ENCODE results near the gene BASP1. TPM values are rescaled to one million over a fixed set of nuclear protein-coding genes. Genes with fewer than 3 reads are reported as not detected.

Gene BASP1
- polyA plus RNA-seq, 1 of the 3 experiments (the other 2 are of a cell fraction), result 107 TPM

DNA sequence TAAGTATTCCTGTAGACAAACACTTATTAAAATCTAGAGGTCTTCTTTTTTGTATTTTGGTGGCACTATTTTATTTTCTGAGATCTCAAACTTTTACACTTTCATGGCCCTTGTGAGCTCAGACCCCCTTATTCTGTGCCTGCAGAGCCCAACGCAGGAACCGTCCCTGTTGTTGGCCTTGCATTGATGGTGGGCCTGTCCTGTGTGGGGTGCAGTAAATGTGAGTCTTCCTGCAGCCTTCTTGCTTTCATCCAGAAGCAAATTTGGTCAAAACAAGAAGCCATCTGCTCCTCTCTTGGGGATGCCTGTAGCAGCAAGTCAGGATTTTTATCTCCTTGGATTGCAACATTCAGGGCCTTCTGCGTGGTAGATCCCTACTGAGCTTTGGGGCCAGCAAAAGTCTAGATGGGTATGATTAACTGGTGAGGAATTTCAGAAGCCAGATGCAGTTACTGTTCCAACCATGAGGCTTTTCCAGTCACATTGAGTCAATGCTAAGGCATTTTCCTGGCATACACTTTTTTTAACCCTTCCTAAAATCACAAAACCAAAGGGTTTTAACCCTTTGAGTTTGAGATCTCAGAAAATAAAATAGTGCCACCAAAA, 31.7 kb downstream of the BASP1 start:
- Histone ChIP-seq H3K27ac (ENCODE audit: low read depth in 2 of 2, low read length in 1 of 2) (peak overlapping the region; percentile 67 to 74; a peak in 3 of 4 replicates), H3K4me3 (ENCODE audit: low read depth in 2 of 2, low read length in 1 of 2) (no peak overlapping the region), H3F3A (replicated peaks; ENCODE audit: insufficient read depth) (peaks cover 18% of the 10 kb centered on the region), H3K36me3 (replicated peaks in 1 of 2; ENCODE audit: control insufficient read depth in 1 of 2, insufficient read depth in 2 of 2, low read length in 1 of 2) (peaks cover 0 to 9% of the 10 kb centered on the region in 2 experiments), H3K4me2 (no peak overlapping the region), H3K9me2 (no peaks in the 10 kb centered on the region), H2AFZ (ENCODE audit: low read depth) (no peak overlapping the region), H3K79me2 (ENCODE audit: insufficient read depth) (peaks cover 92% of the 10 kb centered on the region), H3K27me3 (ENCODE audit: insufficient read depth) (no peaks in the 10 kb centered on the region), H3K9ac (no peak overlapping the region), H3K9me3 (no peaks in the 10 kb centered on the region), H4K20me1 (ENCODE audit: insufficient read depth) (no peaks in the 10 kb centered on the region), H3K4me1 (ENCODE audit: control insufficient read depth in 1 of 2, insufficient read depth in 2 of 2, low read depth in 1 of 2, low read length in 1 of 2) (peaks cover 0 to 26% of the 10 kb centered on the region in 2 experiments; a peak in 2 of 4 replicates)
- WGBS (ENCODE audit: low lambda C conversion rate), result 34% methylated on average over 3 of the region's 3 CpGs
- ChIA-PET CTCF (no interaction called here), POLR2A (no interaction called here)
- DNase-seq, result no peak
- no peak; the same call in 1 of the 2 replicates for TF ChIP-seq REST (IDR thresholded peaks at IDR 0.05; ENCODE audit: low read depth, low read length)
- no peak for TF ChIP-seq GATA2 (CRISPR knock-in tag; IDR thresholded peaks at IDR 0.05)
- no peak for TF ChIP-seq RFX5 (IDR thresholded peaks at IDR 0.05; ENCODE audit: low read length)
- peak; percentile 78 for TF ChIP-seq RXRA (IDR thresholded peaks at IDR 0.05; ENCODE audit: borderline replicate concordance, low read depth)
- TF ChIP-seq FOSL2 (IDR thresholded peaks at IDR 0.05; ENCODE audit: borderline replicate concordance, low read depth), result peak; percentile 97
- TF ChIP-seq, protein P1, sequence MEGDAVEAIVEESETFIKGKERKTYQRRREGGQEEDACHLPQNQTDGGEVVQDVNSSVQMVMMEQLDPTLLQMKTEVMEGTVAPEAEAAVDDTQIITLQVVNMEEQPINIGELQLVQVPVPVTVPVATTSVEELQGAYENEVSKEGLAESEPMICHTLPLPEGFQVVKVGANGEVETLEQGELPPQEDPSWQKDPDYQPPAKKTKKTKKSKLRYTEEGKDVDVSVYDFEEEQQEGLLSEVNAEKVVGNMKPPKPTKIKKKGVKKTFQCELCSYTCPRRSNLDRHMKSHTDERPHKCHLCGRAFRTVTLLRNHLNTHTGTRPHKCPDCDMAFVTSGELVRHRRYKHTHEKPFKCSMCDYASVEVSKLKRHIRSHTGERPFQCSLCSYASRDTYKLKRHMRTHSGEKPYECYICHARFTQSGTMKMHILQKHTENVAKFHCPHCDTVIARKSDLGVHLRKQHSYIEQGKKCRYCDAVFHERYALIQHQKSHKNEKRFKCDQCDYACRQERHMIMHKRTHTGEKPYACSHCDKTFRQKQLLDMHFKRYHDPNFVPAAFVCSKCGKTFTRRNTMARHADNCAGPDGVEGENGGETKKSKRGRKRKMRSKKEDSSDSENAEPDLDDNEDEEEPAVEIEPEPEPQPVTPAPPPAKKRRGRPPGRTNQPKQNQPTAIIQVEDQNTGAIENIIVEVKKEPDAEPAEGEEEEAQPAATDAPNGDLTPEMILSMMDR (IDR thresholded peaks at IDR 0.05), result no peak
- peak; percentile 95 for TF ChIP-seq NFIC (IDR thresholded peaks at IDR 0.05; ENCODE audit: borderline replicate concordance)
- TF ChIP-seq FOXJ3 (CRISPR knock-in tag; IDR thresholded peaks at IDR 0.05), result no peak
- peak; percentile 57; the same call in 1 of the 2 replicates for TF ChIP-seq FOXM1 (IDR thresholded peaks at IDR 0.05; ENCODE audit: low read depth)
- TF ChIP-seq, protein P2, sequence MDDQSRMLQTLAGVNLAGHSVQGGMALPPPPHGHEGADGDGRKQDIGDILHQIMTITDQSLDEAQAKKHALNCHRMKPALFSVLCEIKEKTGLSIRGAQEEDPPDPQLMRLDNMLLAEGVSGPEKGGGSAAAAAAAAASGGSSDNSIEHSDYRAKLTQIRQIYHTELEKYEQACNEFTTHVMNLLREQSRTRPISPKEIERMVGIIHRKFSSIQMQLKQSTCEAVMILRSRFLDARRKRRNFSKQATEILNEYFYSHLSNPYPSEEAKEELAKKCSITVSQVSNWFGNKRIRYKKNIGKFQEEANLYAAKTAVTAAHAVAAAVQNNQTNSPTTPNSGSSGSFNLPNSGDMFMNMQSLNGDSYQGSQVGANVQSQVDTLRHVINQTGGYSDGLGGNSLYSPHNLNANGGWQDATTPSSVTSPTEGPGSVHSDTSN (IDR thresholded peaks at IDR 0.05), result peak; percentile 91
- TF ChIP-seq, protein P3, sequence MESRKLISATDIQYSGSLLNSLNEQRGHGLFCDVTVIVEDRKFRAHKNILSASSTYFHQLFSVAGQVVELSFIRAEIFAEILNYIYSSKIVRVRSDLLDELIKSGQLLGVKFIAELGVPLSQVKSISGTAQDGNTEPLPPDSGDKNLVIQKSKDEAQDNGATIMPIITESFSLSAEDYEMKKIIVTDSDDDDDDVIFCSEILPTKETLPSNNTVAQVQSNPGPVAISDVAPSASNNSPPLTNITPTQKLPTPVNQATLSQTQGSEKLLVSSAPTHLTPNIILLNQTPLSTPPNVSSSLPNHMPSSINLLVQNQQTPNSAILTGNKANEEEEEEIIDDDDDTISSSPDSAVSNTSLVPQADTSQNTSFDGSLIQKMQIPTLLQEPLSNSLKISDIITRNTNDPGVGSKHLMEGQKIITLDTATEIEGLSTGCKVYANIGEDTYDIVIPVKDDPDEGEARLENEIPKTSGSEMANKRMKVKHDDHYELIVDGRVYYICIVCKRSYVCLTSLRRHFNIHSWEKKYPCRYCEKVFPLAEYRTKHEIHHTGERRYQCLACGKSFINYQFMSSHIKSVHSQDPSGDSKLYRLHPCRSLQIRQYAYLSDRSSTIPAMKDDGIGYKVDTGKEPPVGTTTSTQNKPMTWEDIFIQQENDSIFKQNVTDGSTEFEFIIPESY (IDR thresholded peaks at IDR 0.05; ENCODE audit: borderline replicate concordance, low read depth), result peak; percentile 80; the same call in 1 of the 2 replicates
- peak; percentile 32; the same call in 1 of the 2 replicates for TF ChIP-seq TAF1 (IDR thresholded peaks at IDR 0.05; ENCODE audit: borderline replicate concordance, low read depth, low read length)
- peak in 1 of 2 experiments; percentile 98; a peak in 2 of 4 replicates for TF ChIP-seq EP300 (IDR thresholded peaks at IDR 0.05; ENCODE audit: borderline replicate concordance in 1 of 2, low read depth in 1 of 2, low read length in 1 of 2)
- TF ChIP-seq MXI1 (IDR thresholded peaks at IDR 0.05; ENCODE audit: low read depth, low read length), result no peak
- TF ChIP-seq ELF1 (IDR thresholded peaks at IDR 0.05), result no peak
- TF ChIP-seq MEF2A (IDR thresholded peaks at IDR 0.05; ENCODE audit: borderline replicate concordance, low read depth), result peak; percentile 86; the same call in 1 of the 2 replicates
- TF ChIP-seq SMC3 (IDR thresholded peaks at IDR 0.05; ENCODE audit: low read depth, low read length), result no peak
- TF ChIP-seq, protein P4, sequence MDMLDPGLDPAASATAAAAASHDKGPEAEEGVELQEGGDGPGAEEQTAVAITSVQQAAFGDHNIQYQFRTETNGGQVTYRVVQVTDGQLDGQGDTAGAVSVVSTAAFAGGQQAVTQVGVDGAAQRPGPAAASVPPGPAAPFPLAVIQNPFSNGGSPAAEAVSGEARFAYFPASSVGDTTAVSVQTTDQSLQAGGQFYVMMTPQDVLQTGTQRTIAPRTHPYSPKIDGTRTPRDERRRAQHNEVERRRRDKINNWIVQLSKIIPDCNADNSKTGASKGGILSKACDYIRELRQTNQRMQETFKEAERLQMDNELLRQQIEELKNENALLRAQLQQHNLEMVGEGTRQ (IDR thresholded peaks at IDR 0.05; ENCODE audit: borderline replicate concordance, low read depth, low read length), result no peak
- no peak for TF ChIP-seq NRF1 (IDR thresholded peaks at IDR 0.05; ENCODE audit: low read depth, low read length)
- TF ChIP-seq, protein P5, sequence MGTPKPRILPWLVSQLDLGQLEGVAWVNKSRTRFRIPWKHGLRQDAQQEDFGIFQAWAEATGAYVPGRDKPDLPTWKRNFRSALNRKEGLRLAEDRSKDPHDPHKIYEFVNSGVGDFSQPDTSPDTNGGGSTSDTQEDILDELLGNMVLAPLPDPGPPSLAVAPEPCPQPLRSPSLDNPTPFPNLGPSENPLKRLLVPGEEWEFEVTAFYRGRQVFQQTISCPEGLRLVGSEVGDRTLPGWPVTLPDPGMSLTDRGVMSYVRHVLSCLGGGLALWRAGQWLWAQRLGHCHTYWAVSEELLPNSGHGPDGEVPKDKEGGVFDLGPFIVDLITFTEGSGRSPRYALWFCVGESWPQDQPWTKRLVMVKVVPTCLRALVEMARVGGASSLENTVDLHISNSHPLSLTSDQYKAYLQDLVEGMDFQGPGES (IDR thresholded peaks at IDR 0.05; ENCODE audit: low read depth, low read length), result no peak
- TF ChIP-seq CHD2 (IDR thresholded peaks at IDR 0.05; ENCODE audit: low read length, partially characterized antibody), result no peak
